ENCODE data around the gene ANKRD28.
"Not testable (repeated sequence)": the region's sequence is repeated elsewhere in the genome, so short reads cannot be mapped to it uniquely, and the experiment has no call there.

ANKRD28 gene

GRCh38 chr3:15753056-15753710, 44.6 kb downstream of the ANKRD28 start:
- TF ChIP-seq CTCF (IDR thresholded peaks at IDR 0.05; ENCODE audit: low read depth, low read length, missing control alignments): no peak
- in situ Hi-C loops (cut with HindIII; ENCODE audit: low sequenced_read_pairs): no loop called here
- no peak for DNase-seq (ENCODE audit: low read depth)
- no peak overlapping the region for H3K4me3 ChIP-seq (ENCODE audit: low read depth, low read length)

- in situ Hi-C loops (cut with HindIII; ENCODE audit: low sequenced_read_pairs): no loop called here
- TF ChIP-seq CTCF (IDR thresholded peaks at IDR 0.05; ENCODE audit: low read depth, low read length, missing control alignments): no peak
- no peak for DNase-seq (ENCODE audit: low read depth)
- no peak overlapping the region for H3K4me3 ChIP-seq (ENCODE audit: low read depth, low read length)
Measured at GRCh38 chr3:15750879-15751278, 46.9 kb downstream of the ANKRD28 start.

- in situ Hi-C loops (cut with HindIII; ENCODE audit: low sequenced_read_pairs): no loop called here
- no peak for DNase-seq (ENCODE audit: low read depth)
- H3K4me3 ChIP-seq (ENCODE audit: low read depth, low read length): no peak overlapping the region
- TF ChIP-seq CTCF (IDR thresholded peaks at IDR 0.05; ENCODE audit: low read depth, low read length, missing control alignments): no peak
Measured at GRCh38 chr3:15750143-15750542, 47.6 kb downstream of the ANKRD28 start.

GRCh38 chr3:15745896-15746295, 51.9 kb downstream of the ANKRD28 start:
- H3K4me3 ChIP-seq (ENCODE audit: low read depth, low read length); in situ Hi-C loops (cut with HindIII; ENCODE audit: low sequenced_read_pairs); DNase-seq (ENCODE audit: low read depth): not testable (repeated sequence)

- no peak for DNase-seq (ENCODE audit: low read depth)
- no peak for TF ChIP-seq CTCF (IDR thresholded peaks at IDR 0.05; ENCODE audit: low read depth, low read length, missing control alignments)
- in situ Hi-C loops (cut with HindIII; ENCODE audit: low sequenced_read_pairs): no loop called here
- H3K4me3 ChIP-seq (ENCODE audit: low read depth, low read length): no peak overlapping the region
Measured at GRCh38 chr3:15744176-15744575, 53.6 kb downstream of the ANKRD28 start.

- in situ Hi-C loops (cut with HindIII; ENCODE audit: low sequenced_read_pairs): no loop called here
- TF ChIP-seq CTCF (IDR thresholded peaks at IDR 0.05; ENCODE audit: low read depth, low read length, missing control alignments): no peak
- no peak overlapping the region for H3K4me3 ChIP-seq (ENCODE audit: low read depth, low read length)
- no peak for DNase-seq (ENCODE audit: low read depth)
Measured at GRCh38 chr3:15743587-15744009, 54.2 kb downstream of the ANKRD28 start.

GRCh38 chr3:15742236-15742635, 55.5 kb downstream of the ANKRD28 start:
- DNase-seq (ENCODE audit: low read depth); in situ Hi-C loops (cut with HindIII; ENCODE audit: low sequenced_read_pairs); H3K4me3 ChIP-seq (ENCODE audit: low read depth, low read length): not testable (repeated sequence)

- in situ Hi-C loops (cut with HindIII; ENCODE audit: low sequenced_read_pairs); DNase-seq (ENCODE audit: low read depth); H3K4me3 ChIP-seq (ENCODE audit: low read depth, low read length): not testable (repeated sequence)
Measured at GRCh38 chr3:15738616-15739005, 59.2 kb downstream of the ANKRD28 start.

Data from astrocyte of the cerebellum (primary cell).